OCI-LY1 (cell line): ENCODE measurements around the gene DBN1.

ENCODE experiments used
- H2AFZ ChIP-seq: fragments of 200-600 bp; sonication (generic), shearing (Covaris generic); 2 replicates; pipeline ENCODE4 v1.6.0; 2014; ENCODE audit warnings: antibody characterized with exemption, mild to moderate bottlenecking, low read length
- H3F3A ChIP-seq: fragments of 200-600 bp; sonication (generic), shearing (Covaris generic); 2 replicates; pipeline ENCODE4 v1.6.0; 2014; ENCODE audit warnings: mild to moderate bottlenecking, antibody characterized with exemption, low read length, moderate library complexity; ENCODE audit not compliant: insufficient read depth
- H3K27ac ChIP-seq: fragments of 200-600 bp; sonication (generic); 2 replicates; pipeline ENCODE4 v1.5.1; 2014; ENCODE audit warnings: low read length, mixed run types, mild to moderate bottlenecking, low read depth; ENCODE audit not compliant: poor library complexity, severe bottlenecking
- H3K27me3 ChIP-seq: fragments of 200-600 bp; sonication (generic); 2 replicates; pipeline ENCODE4 v1.6.0; 2014; ENCODE audit warnings: antibody characterized with exemption, mild to moderate bottlenecking, low read length, moderate library complexity; ENCODE audit not compliant: insufficient read depth
- H3K36me3 ChIP-seq: fragments of 200-600 bp; sonication (generic); 2 replicates; pipeline ENCODE4 v1.6.1; 2014; ENCODE audit warnings: mild to moderate bottlenecking, antibody characterized with exemption, low read length, moderate library complexity, mixed read lengths; ENCODE audit not compliant: insufficient read depth
- H3K4me1 ChIP-seq: fragments of 200-600 bp; sonication (generic); 2 replicates; pipeline ENCODE4 v1.5.1; 2014; ENCODE audit warnings: mild to moderate bottlenecking, low read length, moderate library complexity; ENCODE audit not compliant: insufficient read depth, severe bottlenecking
- H3K4me2 ChIP-seq: fragments of 200-600 bp; sonication (generic), shearing (Covaris generic); 2 replicates; pipeline ENCODE4 v1.6.1; 2014; ENCODE audit warnings: low read length
- H3K4me3 ChIP-seq: fragments of 200-600 bp; sonication (generic); 2 replicates; pipeline ENCODE4 v1.5.1; 2014; ENCODE audit warnings: low read length, low read depth, mild to moderate bottlenecking, mixed read lengths; ENCODE audit not compliant: poor library complexity, severe bottlenecking
- H3K79me2 ChIP-seq: fragments of 200-600 bp; shearing (Covaris generic); 2 replicates; pipeline ENCODE4 v1.6.1; 2016; ENCODE audit warnings: mixed run types, low read length, mixed read lengths; ENCODE audit not compliant: insufficient read depth
- H3K9ac ChIP-seq: fragments of 200-600 bp; sonication (generic), shearing (Covaris generic); 2 replicates; pipeline ENCODE4 v1.6.1; 2014; ENCODE audit warnings: mild to moderate bottlenecking, low read length, mixed read lengths
- H3K9me2 ChIP-seq: fragments of 200-600 bp; sonication (generic), shearing (Covaris generic); 2 replicates; pipeline ENCODE4 v1.6.1; 2014; ENCODE audit warnings: low read depth, mild to moderate bottlenecking, low read length, mixed read lengths
- H3K9me3 ChIP-seq: fragments of 200-600 bp; shearing (Covaris generic); 2 replicates; pipeline ENCODE4 v1.6.1; 2014; ENCODE audit warnings: low read length, mixed read lengths
- H4K20me1 ChIP-seq: fragments of 200-600 bp; sonication (generic), shearing (Covaris generic); 2 replicates; pipeline ENCODE4 v1.6.0; 2016; ENCODE audit warnings: mild to moderate bottlenecking, low read length; ENCODE audit not compliant: insufficient read depth
- EZH2 ChIP-seq: fragments of 200-600 bp; sonication (generic), shearing (Covaris generic); IDR thresholded peaks from 2 replicates; pipeline ENCODE4 v1.8.0; 2017; ENCODE audit warnings: borderline replicate concordance, mixed run types, mild to moderate bottlenecking, antibody characterized with exemption, low read length, moderate library complexity, mixed read lengths
- TF ChIP-seq, protein P1 (sequence below): fragments of 200-600 bp; sonication (generic), shearing (Covaris generic); IDR thresholded peaks from 2 replicates; pipeline ENCODE4 v1.5.1; 2017; ENCODE audit warnings: mild to moderate bottlenecking, antibody characterized with exemption, low read length, moderate library complexity, mixed read lengths

The DBN1 gene

DNA sequence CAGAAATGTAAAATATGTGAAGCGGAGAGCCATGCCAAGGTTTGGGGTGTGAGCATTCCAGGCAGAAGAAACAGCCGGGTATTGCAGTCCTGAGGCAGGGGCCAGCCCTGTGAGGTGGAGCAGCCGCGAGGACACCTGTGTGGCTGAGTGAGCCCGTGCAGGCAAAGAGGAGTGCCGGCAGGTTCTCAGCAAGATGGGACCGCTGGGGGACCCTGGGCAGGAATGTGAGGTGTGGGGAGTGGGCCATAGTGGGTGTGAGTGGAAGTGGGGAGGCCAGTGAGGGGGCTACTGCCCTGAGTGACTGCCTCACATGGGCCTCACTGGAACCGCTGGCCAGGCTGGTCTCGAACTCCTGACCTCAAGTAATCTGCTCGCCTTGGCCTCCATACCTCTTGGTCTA lies 35.0 kb downstream of the DBN1 start:
- no peak for TF ChIP-seq EZH2
- TF ChIP-seq, protein P1, sequence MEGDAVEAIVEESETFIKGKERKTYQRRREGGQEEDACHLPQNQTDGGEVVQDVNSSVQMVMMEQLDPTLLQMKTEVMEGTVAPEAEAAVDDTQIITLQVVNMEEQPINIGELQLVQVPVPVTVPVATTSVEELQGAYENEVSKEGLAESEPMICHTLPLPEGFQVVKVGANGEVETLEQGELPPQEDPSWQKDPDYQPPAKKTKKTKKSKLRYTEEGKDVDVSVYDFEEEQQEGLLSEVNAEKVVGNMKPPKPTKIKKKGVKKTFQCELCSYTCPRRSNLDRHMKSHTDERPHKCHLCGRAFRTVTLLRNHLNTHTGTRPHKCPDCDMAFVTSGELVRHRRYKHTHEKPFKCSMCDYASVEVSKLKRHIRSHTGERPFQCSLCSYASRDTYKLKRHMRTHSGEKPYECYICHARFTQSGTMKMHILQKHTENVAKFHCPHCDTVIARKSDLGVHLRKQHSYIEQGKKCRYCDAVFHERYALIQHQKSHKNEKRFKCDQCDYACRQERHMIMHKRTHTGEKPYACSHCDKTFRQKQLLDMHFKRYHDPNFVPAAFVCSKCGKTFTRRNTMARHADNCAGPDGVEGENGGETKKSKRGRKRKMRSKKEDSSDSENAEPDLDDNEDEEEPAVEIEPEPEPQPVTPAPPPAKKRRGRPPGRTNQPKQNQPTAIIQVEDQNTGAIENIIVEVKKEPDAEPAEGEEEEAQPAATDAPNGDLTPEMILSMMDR, result no peak

DNA sequence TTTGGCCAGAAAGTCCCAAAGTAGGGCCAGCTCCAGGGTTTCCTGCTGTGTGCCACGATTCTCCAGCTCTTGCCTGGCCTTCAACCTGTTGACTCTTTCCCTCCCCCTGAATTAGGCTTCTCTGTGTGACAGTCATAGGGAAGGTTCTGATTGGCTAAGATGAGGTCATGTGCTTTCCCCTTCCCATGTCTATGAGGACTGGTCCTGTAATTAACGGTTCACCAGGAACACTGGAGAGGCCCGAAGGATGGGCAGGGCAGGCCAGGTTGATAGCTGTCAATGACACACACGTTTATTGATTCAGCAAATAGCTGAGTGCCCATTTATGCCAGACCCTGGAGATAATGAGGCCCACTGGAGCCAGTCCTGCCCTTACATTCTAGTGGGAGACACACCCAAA lies 35.8 kb downstream of the DBN1 start:
- TF ChIP-seq, protein P1, result no peak
- no peak for TF ChIP-seq EZH2
- H4K20me1 ChIP-seq, result no peaks in the 10 kb centered on the region
- H3K9me3 ChIP-seq, result no peaks in the 10 kb centered on the region
- H3K9me2 ChIP-seq, result no peaks in the 10 kb centered on the region
- no peak overlapping the region for H3K27ac ChIP-seq
- H3K27me3 ChIP-seq, result no peaks in the 10 kb centered on the region
- no peaks in the 10 kb centered on the region for H3K4me1 ChIP-seq
- H3K4me3 ChIP-seq, result no peak overlapping the region
- no peak overlapping the region for H3K4me2 ChIP-seq
- no peaks in the 10 kb centered on the region for H3F3A ChIP-seq
- no peak overlapping the region for H2AFZ ChIP-seq
- peaks cover 86% of the 10 kb centered on the region for H3K36me3 ChIP-seq
- no peaks in the 10 kb centered on the region for H3K79me2 ChIP-seq
- no peak overlapping the region for H3K9ac ChIP-seq

More for the DNA sequence above, 35.0 kb downstream of the DBN1 start:
- Histone ChIP-seq H3K79me2 (no peaks in the 10 kb centered on the region), H3K9me3 (no peaks in the 10 kb centered on the region), H3K4me3 (no peak overlapping the region), H3K9ac (no peak overlapping the region), H2AFZ (no peak overlapping the region), H3K27me3 (no peaks in the 10 kb centered on the region), H3K27ac (no peak overlapping the region), H3F3A (no peaks in the 10 kb centered on the region), H3K9me2 (no peaks in the 10 kb centered on the region), H3K36me3 (peaks cover 78% of the 10 kb centered on the region), H3K4me1 (no peaks in the 10 kb centered on the region), H4K20me1 (no peaks in the 10 kb centered on the region), H3K4me2 (no peak overlapping the region)

DNA sequence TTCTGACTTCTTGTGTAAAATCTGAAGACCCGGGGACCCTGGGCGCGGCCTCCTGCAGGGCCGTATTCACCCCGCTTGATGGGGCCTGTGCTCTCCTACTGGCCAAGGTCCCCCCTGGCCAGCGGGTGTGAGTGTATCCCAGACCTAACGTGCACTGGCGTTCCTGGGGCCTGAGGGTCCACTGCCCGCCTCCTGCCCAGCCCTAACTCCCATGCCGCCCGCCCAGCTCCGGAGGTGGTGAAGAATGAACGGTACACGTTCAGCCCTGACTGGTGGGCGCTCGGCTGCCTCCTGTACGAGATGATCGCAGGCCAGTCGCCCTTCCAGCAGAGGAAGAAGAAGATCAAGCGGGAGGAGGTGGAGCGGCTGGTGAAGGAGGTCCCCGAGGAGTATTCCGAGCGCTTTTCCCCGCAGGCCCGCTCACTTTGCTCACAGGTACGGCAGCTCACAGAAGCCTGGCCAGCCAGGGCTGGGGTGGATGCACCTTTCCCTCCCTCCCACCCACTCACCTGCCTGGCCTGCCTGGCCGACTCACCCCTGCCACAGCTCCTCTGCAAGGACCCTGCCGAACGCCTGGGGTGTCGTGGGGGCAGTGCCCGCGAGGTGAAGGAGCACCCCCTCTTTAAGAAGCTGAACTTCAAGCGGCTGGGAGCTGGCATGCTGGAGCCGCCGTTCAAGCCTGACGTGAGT lies 37.4 kb downstream of the DBN1 start:
- H3K9me3 ChIP-seq, result no peaks in the 10 kb centered on the region
- no peaks in the 10 kb centered on the region for H3F3A ChIP-seq
- H3K4me2 ChIP-seq, result no peak overlapping the region
- H4K20me1 ChIP-seq, result no peaks in the 10 kb centered on the region
- no peaks in the 10 kb centered on the region for H3K9me2 ChIP-seq
- no peak overlapping the region for H3K27ac ChIP-seq
- peaks cover 80% of the 10 kb centered on the region for H3K36me3 ChIP-seq
- TF ChIP-seq, protein P1, result no peak
- no peak for TF ChIP-seq EZH2
- H3K27me3 ChIP-seq, result no peaks in the 10 kb centered on the region
- no peaks in the 10 kb centered on the region for H3K79me2 ChIP-seq
- H3K9ac ChIP-seq, result no peak overlapping the region
- no peak overlapping the region for H2AFZ ChIP-seq
- no peak overlapping the region for H3K4me3 ChIP-seq
- H3K4me1 ChIP-seq, result peaks cover 15% of the 10 kb centered on the region
